NCI-H1092 (cell line): ENCODE data around the gene RAD21L1.
"Not testable (repeated sequence)": the region's sequence is repeated elsewhere in the genome, so short reads cannot be mapped to it uniquely, and the experiment has no call there.

ENCODE experiments used
- DNase-seq: peaks from one replicate; lab custom pipeline; 2025; lab: John Stamatoyannopoulos, UW

RAD21L1 gene

GRCh38 chr20:1229541-1229940, 3.7 kb downstream of the RAD21L1 start:
- no peak for DNase-seq

GRCh38 chr20:1232286-1233111, 6.7 kb downstream of the RAD21L1 start:
- DNase-seq: no peak

GRCh38 chr20:1240549-1240948, 14.7 kb downstream of the RAD21L1 start:
- DNase-seq: no peak

- DNase-seq: no peak
Observed at GRCh38 chr20:1241456-1241855, 15.6 kb downstream of the RAD21L1 start.

- no peak for DNase-seq
Observed at GRCh38 chr20:1242099-1242498, 16.3 kb downstream of the RAD21L1 start.

- DNase-seq: no peak
Observed at GRCh38 chr20:1242530-1242929, 16.7 kb downstream of the RAD21L1 start.

GRCh38 chr20:1245578-1245977, 19.7 kb downstream of the RAD21L1 start:
- DNase-seq: no peak

GRCh38 chr20:1247689-1248088, 21.8 kb downstream of the RAD21L1 start:
- DNase-seq: no peak

- DNase-seq: not testable (repeated sequence)
Observed at GRCh38 chr20:1250282-1250681, 24.4 kb downstream of the RAD21L1 start.

GRCh38 chr20:1252416-1252815, 26.6 kb downstream of the RAD21L1 start:
- no peak for DNase-seq

- DNase-seq: no peak
Observed at GRCh38 chr20:1254254-1254653, 28.4 kb downstream of the RAD21L1 start.

- DNase-seq: no peak
Observed at GRCh38 chr20:1255675-1256074, 29.8 kb downstream of the RAD21L1 start.

GRCh38 chr20:1263853-1264252, 38.0 kb downstream of the RAD21L1 start:
- DNase-seq: no peak

- no peak for DNase-seq
Observed at GRCh38 chr20:1264727-1265126, 38.9 kb downstream of the RAD21L1 start.

GRCh38 chr20:1265226-1265915, 39.5 kb downstream of the RAD21L1 start:
- DNase-seq: no peak

GRCh38 chr20:1265916-1266166, 40.0 kb downstream of the RAD21L1 start:
- no peak for DNase-seq

- peak; percentile 6 for DNase-seq
Observed at GRCh38 chr20:1266167-1266973, 40.5 kb downstream of the RAD21L1 start, which contains the start of gene SNPH. TSS of gene SNPH (plus strand) at chr20:1266294. CDS start at chr20:1296240, 29,946 bp downstream.

GRCh38 chr20:1267161-1267560, 41.3 kb downstream of the RAD21L1 start:
- no peak for DNase-seq

GRCh38 chr20:1267809-1268374, 42.0 kb downstream of the RAD21L1 start:
- DNase-seq: no peak

- DNase-seq: no peak
Observed at GRCh38 chr20:1269235-1269634, 43.4 kb downstream of the RAD21L1 start.

GRCh38 chr20:1269850-1270249, 44.0 kb downstream of the RAD21L1 start:
- DNase-seq: no peak

GRCh38 chr20:1272368-1273100, 46.7 kb downstream of the RAD21L1 start:
- DNase-seq: no peak
